ENCODE results near the gene IGFALS. TPM values are rescaled to one million over a fixed set of nuclear protein-coding genes. Genes with fewer than 3 reads are reported as not detected.

Gene IGFALS
- total and polyA plus RNA-seq, 2 of the 4 experiments (the other 2 are of a cell fraction), result not detected

DNA sequence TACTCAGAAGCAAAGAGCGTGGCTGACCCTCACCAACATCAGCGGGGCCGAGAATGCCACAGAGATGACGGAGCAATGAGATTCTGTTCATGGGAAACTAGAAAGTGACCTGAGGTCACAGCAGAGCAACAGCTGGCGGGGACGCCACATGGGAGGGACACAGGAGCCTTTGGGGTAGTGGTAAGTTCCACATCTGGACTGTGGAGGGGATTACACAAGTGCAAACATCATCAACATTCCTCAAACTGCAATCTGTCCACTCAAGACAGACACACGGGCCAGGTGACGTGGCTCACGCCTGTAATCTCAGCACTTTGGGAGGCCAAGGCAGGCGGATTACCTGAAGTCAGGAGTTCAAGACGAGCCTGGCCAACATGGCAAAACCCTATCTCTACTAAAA, 22.0 kb upstream of the IGFALS start:
- intact Hi-C loops (cut with micrococcal nuclease) (no loop called here), in situ Hi-C loops (cut with MboI; ENCODE audit: low sequenced_read_pairs) (no loop called here), dilution Hi-C loops (cut with HindIII; ENCODE audit: low sequenced_read_pairs, unreplicated experiment) (no loop called here)
- no peak overlapping the region for H4K8ac ChIP-seq (ENCODE audit: low read depth in 2 of 2, low read length in 2 of 2)
- H2AK5ac ChIP-seq (ENCODE audit: low read depth, low read length), result no peak overlapping the region
- H3K18ac ChIP-seq (ENCODE audit: low read depth, low read length), result no peak overlapping the region
- no peak overlapping the region for H3K9ac ChIP-seq (ENCODE audit: low read depth, low read length)
- CTCF ChIA-PET, result no interaction called here
- H3K4ac ChIP-seq (ENCODE audit: low read depth, low read length), result no peak overlapping the region
- 100% methylated on average over 1 of the region's 11 CpGs; no CpG with 5 or more reads in 1 of the 2 experiments for WGBS, 2 experiments (ENCODE audit: extremely low coverage in 2 of 2, insufficient read length in 1 of 2)
- no peaks in the 10 kb centered on the region for H3K9me3 ChIP-seq (ENCODE audit: control insufficient read depth, insufficient read depth, low read length)
- no peak overlapping the region for H2BK5ac ChIP-seq (ENCODE audit: low read depth, low read length, poor library complexity, severe bottlenecking)
- DNase-seq, result no peak
- no peak overlapping the region for H2BK15ac ChIP-seq (ENCODE audit: low read depth, low read length)
- H2BK20ac ChIP-seq (ENCODE audit: low read depth, low read length), result no peak overlapping the region
- no peak overlapping the region for H2BK120ac ChIP-seq (ENCODE audit: low read depth, low read length)
- peaks cover 9% of the 10 kb centered on the region; the same call in 1 of the 2 replicates for H3K36me3 ChIP-seq (ENCODE audit: control insufficient read depth, insufficient read depth, low read length)
- H3K14ac ChIP-seq (replicated peaks; ENCODE audit: low read depth, low read length), result no peak overlapping the region
- ATAC-seq (ENCODE audit: low read depth), result no peak
- H3K4me3 ChIP-seq (ENCODE audit: insufficient read depth, low read depth, low read length), result no peak overlapping the region
- no peak overlapping the region for H3K56ac ChIP-seq (ENCODE audit: extremely low read depth, insufficient read depth, low read length)
- H3K27me3 ChIP-seq (ENCODE audit: control insufficient read depth, insufficient read depth, low read length), result no peaks in the 10 kb centered on the region
- H2AFZ ChIP-seq (replicated peaks; ENCODE audit: low read length, poor library complexity), result no peak overlapping the region
- BruUV-seq (replicated peaks), result no TSS peak
- H3K9me1 ChIP-seq (ENCODE audit: insufficient read depth, low read length), result peaks cover 2% of the 10 kb centered on the region; the same call in 1 of the 2 replicates
- H3K4me1 ChIP-seq (ENCODE audit: control insufficient read depth, insufficient read depth, low read length), result peaks cover 4% of the 10 kb centered on the region; the same call in 1 of the 2 replicates
- TF ChIP-seq FOS (IDR thresholded peaks at IDR 0.05; ENCODE audit: low read depth, low read length), result no peak
- TF ChIP-seq RFX5 (IDR thresholded peaks at IDR 0.05; ENCODE audit: low read depth, low read length), result no peak
- no peak for TF ChIP-seq MAZ (IDR thresholded peaks at IDR 0.05; ENCODE audit: borderline replicate concordance, low read depth, low read length)
- TF ChIP-seq RAD21 (IDR thresholded peaks at IDR 0.05; ENCODE audit: low read length), result no peak
- TF ChIP-seq RCOR1 (IDR thresholded peaks at IDR 0.05; ENCODE audit: insufficient replicate concordance, low read length), result no peak
- TF ChIP-seq CEBPB (IDR thresholded peaks at IDR 0.05; ENCODE audit: low read depth, low read length), result no peak
- TF ChIP-seq POLR2A (IDR thresholded peaks at IDR 0.05; ENCODE audit: low read depth, low read length), result no peak
- TF ChIP-seq CHD1 (IDR thresholded peaks at IDR 0.05; ENCODE audit: low read depth, low read length), result no peak
- no peak for TF ChIP-seq MAFK (IDR thresholded peaks at IDR 0.05; ENCODE audit: low read depth, low read length)
- TF ChIP-seq, protein P1, sequence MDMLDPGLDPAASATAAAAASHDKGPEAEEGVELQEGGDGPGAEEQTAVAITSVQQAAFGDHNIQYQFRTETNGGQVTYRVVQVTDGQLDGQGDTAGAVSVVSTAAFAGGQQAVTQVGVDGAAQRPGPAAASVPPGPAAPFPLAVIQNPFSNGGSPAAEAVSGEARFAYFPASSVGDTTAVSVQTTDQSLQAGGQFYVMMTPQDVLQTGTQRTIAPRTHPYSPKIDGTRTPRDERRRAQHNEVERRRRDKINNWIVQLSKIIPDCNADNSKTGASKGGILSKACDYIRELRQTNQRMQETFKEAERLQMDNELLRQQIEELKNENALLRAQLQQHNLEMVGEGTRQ (IDR thresholded peaks at IDR 0.05; ENCODE audit: low read depth, low read length), result no peak
- TF ChIP-seq, protein P2, sequence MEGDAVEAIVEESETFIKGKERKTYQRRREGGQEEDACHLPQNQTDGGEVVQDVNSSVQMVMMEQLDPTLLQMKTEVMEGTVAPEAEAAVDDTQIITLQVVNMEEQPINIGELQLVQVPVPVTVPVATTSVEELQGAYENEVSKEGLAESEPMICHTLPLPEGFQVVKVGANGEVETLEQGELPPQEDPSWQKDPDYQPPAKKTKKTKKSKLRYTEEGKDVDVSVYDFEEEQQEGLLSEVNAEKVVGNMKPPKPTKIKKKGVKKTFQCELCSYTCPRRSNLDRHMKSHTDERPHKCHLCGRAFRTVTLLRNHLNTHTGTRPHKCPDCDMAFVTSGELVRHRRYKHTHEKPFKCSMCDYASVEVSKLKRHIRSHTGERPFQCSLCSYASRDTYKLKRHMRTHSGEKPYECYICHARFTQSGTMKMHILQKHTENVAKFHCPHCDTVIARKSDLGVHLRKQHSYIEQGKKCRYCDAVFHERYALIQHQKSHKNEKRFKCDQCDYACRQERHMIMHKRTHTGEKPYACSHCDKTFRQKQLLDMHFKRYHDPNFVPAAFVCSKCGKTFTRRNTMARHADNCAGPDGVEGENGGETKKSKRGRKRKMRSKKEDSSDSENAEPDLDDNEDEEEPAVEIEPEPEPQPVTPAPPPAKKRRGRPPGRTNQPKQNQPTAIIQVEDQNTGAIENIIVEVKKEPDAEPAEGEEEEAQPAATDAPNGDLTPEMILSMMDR (conservative IDR thresholded peaks at IDR 0.05; ENCODE audit: low read depth, low read length), result no peak
- no peak for TF ChIP-seq SMC3 (IDR thresholded peaks at IDR 0.05; ENCODE audit: low read depth, low read length)
- TF ChIP-seq BHLHE40 (IDR thresholded peaks at IDR 0.05; ENCODE audit: low read depth, low read length), result no peak
- no peak overlapping the region for H3K27ac ChIP-seq (ENCODE audit: insufficient read depth, low read length)
- no peaks in the 10 kb centered on the region for H3K79me1 ChIP-seq (ENCODE audit: low read depth in 1 of 2, low read length in 2 of 2)
- no peaks in the 10 kb centered on the region for H4K20me1 ChIP-seq (ENCODE audit: insufficient read depth, low read length)
- H4K5ac ChIP-seq (ENCODE audit: low read depth, low read length), result no peak overlapping the region
- no peak overlapping the region for H3K23ac ChIP-seq (ENCODE audit: low read depth, low read length)
- H4K91ac ChIP-seq (ENCODE audit: insufficient read depth, low read depth, low read length), result no peak overlapping the region
- POLR2A ChIA-PET (ENCODE audit: unreplicated experiment), result interaction anchor here (0.6 kb wide), 1 partner anchor 18 kb away, joined by 4 read pairs; no protein-coding TSS in a partner anchor
- no peak overlapping the region for H3K4me2 ChIP-seq (ENCODE audit: low read depth, low read length)
- no peak overlapping the region for H2AK9ac ChIP-seq (replicated peaks; ENCODE audit: low read depth, low read length, poor library complexity)
